B cell (primary cell): Measurements from ENCODE around the gene RBM28. TPM values are rescaled to one million over a fixed set of nuclear protein-coding genes. Genes with fewer than 3 reads are reported as not detected.

ENCODE experiments used
- ATAC-seq: fragments of 200-7000 bp; cut with Tn5 transposase; one replicate; pipeline ENCODE4 v1.10.0; 2021; ENCODE audit warnings: low read depth, mild to moderate bottlenecking, moderate number of reproducible peaks, moderate library complexity
- CTCF ChIA-PET: fragments of 350-600 bp; sonication (Branson Sonifier 250); formaldehyde crosslinking; loops from one replicate; lab custom pipeline; 2021; ENCODE audit warnings: antibody characterized with exemption, inconsistent platforms; lab: Charles Lee
- POLR2A ChIA-PET: fragments of 350-600 bp; sonication (Branson Sonifier 250); formaldehyde crosslinking; loops from one replicate; lab custom pipeline; 2021; ENCODE audit warnings: antibody characterized with exemption; lab: Charles Lee
- DNase-seq: peaks from one replicate; pipeline ENCODE4 v3.0.0; 2013
- H2AFZ ChIP-seq: 2 replicates; pipeline ENCODE4 v1.6.1; 2012; ENCODE audit warnings: mild to moderate bottlenecking, low read depth, low read length; ENCODE audit not compliant: insufficient read depth, poor library complexity, severe bottlenecking
- H3K27ac ChIP-seq, 2 donors: 1 replicate in 1 of 2; 2 replicates in 1 of 2; pipeline ENCODE4 v1.5.1; 2012 to 2013; ENCODE audit warnings: low read length in 2 of 2, mild to moderate bottlenecking in 2 of 2, moderate library complexity in 1 of 2
- H3K27me3 ChIP-seq, 4 experiments: fragments of 200-600 bp in 1 of 4; sonication (generic) in 1 of 4; replicated peaks in 1 of 4; 1 replicate in 2 of 4; 2 replicates in 2 of 4; pipeline versions ENCODE4 v1.6.1 to v1.7.0; 2013 to 2016; ENCODE audit warnings: low read length in 3 of 4, mild to moderate bottlenecking in 2 of 4, mixed read lengths in 1 of 4, moderate library complexity in 1 of 4; ENCODE audit not compliant: insufficient read depth in 4 of 4, control insufficient read depth in 3 of 4; ENCODE audit errors: control extremely low read depth in 1 of 4
- H3K36me3 ChIP-seq, 2 experiments: replicated peaks in 1 of 2; 1 replicate in 1 of 2; 2 replicates in 1 of 2; pipeline versions ENCODE4 v1.6.1 to v1.7.1; 2013; ENCODE audit warnings: low read length in 1 of 2; ENCODE audit not compliant: insufficient read depth in 2 of 2, control insufficient read depth in 1 of 2; ENCODE audit errors: control extremely low read depth in 1 of 2, extremely low read depth in 1 of 2
- H3K4me1 ChIP-seq, 2 donors: fragments of 200-600 bp in 1 of 2; sonication (generic) in 1 of 2; 1 replicate in 1 of 2; 2 replicates in 1 of 2; pipeline versions ENCODE4 v1.5.1 to v1.6.1; 2013 to 2017; ENCODE audit warnings: low read length in 2 of 2; ENCODE audit not compliant: control insufficient read depth in 2 of 2, insufficient read depth in 2 of 2
- H3K4me2 ChIP-seq: replicated peaks from 2 replicates; pipeline ENCODE3; 2012; ENCODE audit warnings: mild to moderate bottlenecking, low read depth, low read length; ENCODE audit not compliant: poor library complexity, severe bottlenecking
- H3K4me3 ChIP-seq, 5 experiments: fragments of 200-600 bp in 1 of 5; sonication (generic) in 1 of 5; 1 replicate in 3 of 5; 2 replicates in 2 of 5; pipeline versions ENCODE4 v1.5.1 to v1.7.0; 2011 to 2016; ENCODE audit warnings: low read length in 4 of 5, mild to moderate bottlenecking in 4 of 5, low read depth in 2 of 5, control low read depth in 1 of 5, moderate library complexity in 1 of 5; ENCODE audit not compliant: insufficient read depth in 1 of 5; ENCODE audit errors: control extremely low read depth in 1 of 5, extremely low read depth in 1 of 5
- H3K79me2 ChIP-seq: fragments of 200-600 bp; sonication (generic); one replicate; pipeline ENCODE4 v1.6.0; 2016; ENCODE audit warnings: low read length; ENCODE audit not compliant: control insufficient read depth, insufficient read depth
- H3K9ac ChIP-seq: fragments of 200-600 bp; sonication (generic); 2 replicates; pipeline ENCODE4 v1.6.1; 2017; ENCODE audit warnings: mild to moderate bottlenecking, low read length, moderate library complexity
- H3K9me3 ChIP-seq, 3 donors: one replicate each; pipeline versions ENCODE4 v1.6.1 to v1.7.1; 2013; ENCODE audit warnings: low read length in 2 of 3; ENCODE audit not compliant: control insufficient read depth in 2 of 3, insufficient read depth in 1 of 3; ENCODE audit errors: control extremely low read depth in 1 of 3
- H4K20me1 ChIP-seq: 2 replicates; pipeline ENCODE4 v1.6.0; 2012; ENCODE audit warnings: mild to moderate bottlenecking, low read length; ENCODE audit not compliant: insufficient read depth, control insufficient read depth, poor library complexity, severe bottlenecking
- H3K27ac Mint-ChIP-seq: one replicate; pipeline ENCODE4 v1.8.0; 2021; ENCODE audit warnings: mixed read lengths
- H3K27me3 Mint-ChIP-seq: one replicate; pipeline ENCODE4 v1.8.0; 2021; ENCODE audit warnings: mixed read lengths
- H3K4me1 Mint-ChIP-seq: one replicate; pipeline ENCODE4 v1.8.0; 2021; ENCODE audit warnings: mixed read lengths
- H3K4me3 Mint-ChIP-seq: one replicate; pipeline ENCODE4 v1.8.0; 2021; ENCODE audit warnings: mixed read lengths
- H3K9me3 Mint-ChIP-seq: one replicate; pipeline ENCODE4 v1.8.0; 2022; ENCODE audit warnings: mixed read lengths; ENCODE audit not compliant: insufficient read depth
- CTCF ChIP-seq: fragments of 200-600 bp; IDR thresholded peaks from one replicate; pipeline ENCODE4 v1.8.0; 2022; ENCODE audit warnings: antibody characterized with exemption, mild to moderate bottlenecking
- EZH2 ChIP-seq: IDR thresholded peaks from 2 replicates; pipeline ENCODE4 v1.6.1; 2012; ENCODE audit warnings: borderline replicate concordance, low read depth, mild to moderate bottlenecking, moderate library complexity, low read length; ENCODE audit not compliant: insufficient read depth, poor library complexity, severe bottlenecking
- WGBS: methylation state at CpG from one replicate; pipeline ENCODE4 v1.1.5; 2013; ENCODE audit warnings: missing lambda C conversion rate; ENCODE audit not compliant: insufficient coverage; 5-methylcytosine and 5-hydroxymethylcytosine counted together
- intact Hi-C: fragments of 100-400 bp; cut with micrococcal nuclease; formaldehyde crosslinking; loops from one replicate; pipeline ENCODE4 v1.10.0; 2022
- polyA plus RNA-seq: library from polyadenylated mRNA; depleted of rRNA; stranded (reverse); fragments of >200 nt; gene quantifications from 2 replicates; pipeline ENCODE4 v1.2.3, GENCODE V29; 2012
- total RNA-seq, 2 donors: library from RNA; stranded (reverse); fragments of 120-200 nt in 1 of 2; gene quantifications; 1 replicate in 1 of 2; 2 replicates in 1 of 2; pipeline versions ENCODE4 v1.2.3 to v1.2.4, GENCODE V29; 2013 to 2022

RBM28 gene
- total and polyA plus RNA-seq, 2 donors (not counting 1 experiment from before 2014, with no cell fraction given): 10.7 to 46.2 TPM

GRCh38 chr7:128303643-128304042 is 40.1 kb downstream of the RBM28 start:
- Histone ChIP-seq H3K27me3 (no peaks in the 10 kb centered on the region), H4K20me1 (no peaks in the 10 kb centered on the region), H3K4me2 (no peak overlapping the region), H2AFZ (no peak overlapping the region), H3K79me2 (no peaks in the 10 kb centered on the region), H3K4me3 (no peak overlapping the region), H3K9me3 (no peaks in the 10 kb centered on the region), H3K9ac (no peak overlapping the region), H3K27ac (no peak overlapping the region), H3K36me3 (peaks cover 10 to 38% of the 10 kb centered on the region in 2 experiments), H3K4me1 (no peaks in the 10 kb centered on the region)
- DNase-seq: no peak
- intact Hi-C loops: no loop called here
- no peak for ATAC-seq
- TF ChIP-seq CTCF (no peak), EZH2 (no peak)
- Mint-ChIP-seq H3K4me1 (no peaks in the 10 kb centered on the region), H3K9me3 (no peaks in the 10 kb centered on the region), H3K27me3 (no peaks in the 10 kb centered on the region), H3K4me3 (no peak overlapping the region), H3K27ac (no peak overlapping the region)
- whole genome bisulfite sequencing: 100% methylated on average over 2 of the region's 5 CpGs
- POLR2A ChIA-PET: no interaction called here
- CTCF ChIA-PET: interaction anchor here (1.6 kb wide), 1 partner anchor 94 kb away, joined by 4 read pairs; no protein-coding TSS in a partner anchor

GRCh38 chr7:128303133-128303532 is 40.6 kb downstream of the RBM28 start:
- ChIA-PET CTCF (interaction anchor here (1.6 kb wide), 1 partner anchor 93 kb away, joined by 4 read pairs; no protein-coding TSS in a partner anchor), POLR2A (no interaction called here)
- peaks cover 10 to 35% of the 10 kb centered on the region in 2 experiments for H3K36me3 ChIP-seq
- Mint-ChIP-seq H3K9me3 (no peaks in the 10 kb centered on the region), H3K4me3 (no peak overlapping the region), H3K4me1 (no peaks in the 10 kb centered on the region), H3K27ac (no peak overlapping the region), H3K27me3 (no peaks in the 10 kb centered on the region)
- H3K27ac ChIP-seq: no peak overlapping the region
- H3K4me1 ChIP-seq: no peaks in the 10 kb centered on the region
- no peaks in the 10 kb centered on the region for H3K79me2 ChIP-seq
- no peak overlapping the region for H2AFZ ChIP-seq
- no peak for TF ChIP-seq EZH2
- no peak for TF ChIP-seq CTCF
- no peak overlapping the region for H3K9ac ChIP-seq
- no peaks in the 10 kb centered on the region for H3K27me3 ChIP-seq
- WGBS: 96% methylated on average over 2 of the region's 2 CpGs
- intact Hi-C loops: no loop called here
- no peaks in the 10 kb centered on the region for H4K20me1 ChIP-seq
- H3K4me3 ChIP-seq: no peak overlapping the region
- H3K4me2 ChIP-seq: no peak overlapping the region
- no peak for ATAC-seq
- no peaks in the 10 kb centered on the region for H3K9me3 ChIP-seq
- DNase-seq: no peak
